ENCODE results near the gene PDSS1.

DNA sequence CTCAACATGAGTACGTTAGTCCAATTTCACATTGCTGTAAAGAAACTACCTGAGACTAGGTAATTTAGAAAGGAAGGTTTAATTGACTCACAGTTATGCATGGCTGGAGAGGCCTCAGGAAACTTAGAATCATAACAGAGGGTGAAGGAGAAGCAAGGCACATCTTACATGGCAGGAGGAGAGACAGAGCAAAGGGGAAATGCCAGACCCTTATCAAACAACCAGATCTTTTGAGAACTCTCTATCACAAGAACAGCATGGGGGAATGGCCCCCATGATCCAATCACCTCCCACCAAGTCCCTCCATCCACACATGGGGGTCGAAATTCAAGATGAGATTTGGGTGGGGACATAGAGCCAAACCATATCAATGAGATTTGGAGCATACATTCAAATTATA, 34.6 kb upstream of the PDSS1 start:
- TF ChIP-seq POLR2AphosphoS5 (IDR thresholded peaks at IDR 0.05; ENCODE audit: low read depth, low read length) (no peak), CTCF (IDR thresholded peaks at IDR 0.05) (no peak), FOXM1 (IDR thresholded peaks at IDR 0.05; ENCODE audit: low read depth) (no peak), JUND (IDR thresholded peaks at IDR 0.05) (no peak)

Data from SK-N-SH (cell line).